A549 (cell line): ENCODE results near the gene NAP1L1.

Experiments
- PHF8 ChIP-seq: fragments of 200-600 bp; sonication (generic); IDR thresholded peaks from 2 replicates; pipeline ENCODE4 v1.6.1; 2016; ENCODE audit warnings: low read depth, mild to moderate bottlenecking, antibody characterized with exemption, moderate library complexity, borderline replicate concordance
- TF ChIP-seq, protein P1 (sequence below): fragments of >200 bp; sonication (Bioruptor Twin); formaldehyde crosslinking; IDR thresholded peaks from 3 replicates; pipeline ENCODE4 v1.5.1; 2016

DNA sequence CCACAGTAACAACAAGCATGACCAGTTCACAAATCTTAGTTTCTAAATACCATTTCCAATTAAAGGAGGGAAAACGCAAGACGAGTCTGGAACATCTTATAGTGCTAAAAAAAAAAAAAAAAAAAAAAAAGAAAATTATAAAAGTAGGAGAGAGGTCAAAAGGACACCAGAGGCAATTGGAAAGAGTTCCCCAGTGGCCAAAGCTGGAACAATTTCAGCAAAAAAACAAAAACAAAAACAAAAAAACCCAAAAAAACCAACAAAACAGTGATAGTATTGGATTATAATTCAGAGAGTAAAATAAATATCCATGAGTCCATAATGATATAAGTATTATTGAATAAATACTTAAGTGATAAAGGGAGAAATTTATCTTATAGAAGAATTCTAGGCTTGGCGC lies 10.3 kb upstream of the NAP1L1 start:
- TF ChIP-seq, protein P1, sequence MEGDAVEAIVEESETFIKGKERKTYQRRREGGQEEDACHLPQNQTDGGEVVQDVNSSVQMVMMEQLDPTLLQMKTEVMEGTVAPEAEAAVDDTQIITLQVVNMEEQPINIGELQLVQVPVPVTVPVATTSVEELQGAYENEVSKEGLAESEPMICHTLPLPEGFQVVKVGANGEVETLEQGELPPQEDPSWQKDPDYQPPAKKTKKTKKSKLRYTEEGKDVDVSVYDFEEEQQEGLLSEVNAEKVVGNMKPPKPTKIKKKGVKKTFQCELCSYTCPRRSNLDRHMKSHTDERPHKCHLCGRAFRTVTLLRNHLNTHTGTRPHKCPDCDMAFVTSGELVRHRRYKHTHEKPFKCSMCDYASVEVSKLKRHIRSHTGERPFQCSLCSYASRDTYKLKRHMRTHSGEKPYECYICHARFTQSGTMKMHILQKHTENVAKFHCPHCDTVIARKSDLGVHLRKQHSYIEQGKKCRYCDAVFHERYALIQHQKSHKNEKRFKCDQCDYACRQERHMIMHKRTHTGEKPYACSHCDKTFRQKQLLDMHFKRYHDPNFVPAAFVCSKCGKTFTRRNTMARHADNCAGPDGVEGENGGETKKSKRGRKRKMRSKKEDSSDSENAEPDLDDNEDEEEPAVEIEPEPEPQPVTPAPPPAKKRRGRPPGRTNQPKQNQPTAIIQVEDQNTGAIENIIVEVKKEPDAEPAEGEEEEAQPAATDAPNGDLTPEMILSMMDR = no peak
- no peak for TF ChIP-seq PHF8
